Measurements from ENCODE around the gene PTPRG. TPM values are rescaled to one million over a fixed set of nuclear protein-coding genes. Genes with fewer than 3 reads are reported as not detected.

Gene PTPRG
- total RNA-seq, 2 experiments from 2014 or later, result 0.03 to 0.05 TPM

DNA sequence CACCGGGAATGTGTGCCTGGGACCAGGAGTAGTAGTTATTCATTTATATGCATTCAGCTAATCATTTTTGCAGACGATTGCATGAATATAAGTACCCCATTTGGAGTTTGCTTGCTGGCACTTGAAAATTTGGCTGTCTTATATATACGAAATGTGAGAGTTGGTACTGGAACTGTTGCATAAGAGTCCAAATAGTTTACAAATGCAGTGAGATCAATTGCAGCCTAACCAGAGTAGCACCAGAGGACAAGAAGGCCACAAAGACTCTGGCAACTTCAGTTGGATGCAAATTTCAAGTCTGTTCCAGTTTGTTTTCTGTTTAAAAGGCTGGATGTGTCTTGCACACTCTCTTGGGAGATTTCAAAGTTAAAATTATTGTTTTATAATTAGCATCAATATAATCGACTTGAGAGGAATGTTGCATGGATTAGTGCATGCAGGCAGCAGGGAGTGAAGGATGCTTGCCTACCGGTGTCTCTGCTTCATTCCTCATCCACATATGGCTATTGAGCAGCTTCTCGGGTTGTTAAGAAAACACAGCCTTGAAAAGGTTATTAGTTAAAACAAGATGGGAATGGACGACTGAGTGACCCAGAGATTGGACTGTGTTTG lies 213.0 kb downstream of the PTPRG start:
- no peak for DNase-seq
- H3K4me1 ChIP-seq (ENCODE audit: insufficient read depth, low read length), result no peaks in the 10 kb centered on the region
- CTCF ChIA-PET, result no interaction called here
- H3K27me3 Mint-ChIP-seq, result peaks cover 4% of the 10 kb centered on the region
- no peak overlapping the region for H3K4me3 ChIP-seq (ENCODE audit: low read length)
- H3K4me3 Mint-ChIP-seq, result no peak overlapping the region
- no peaks in the 10 kb centered on the region for H3K4me1 Mint-ChIP-seq (ENCODE audit: low read depth)
- H3K36me3 ChIP-seq (ENCODE audit: insufficient read depth, low read length), result no peaks in the 10 kb centered on the region
- POLR2A ChIA-PET, result no interaction called here
- no peaks in the 10 kb centered on the region for H3K27me3 ChIP-seq (ENCODE audit: control insufficient read depth in 1 of 2, insufficient read depth in 2 of 2, low read length in 2 of 2)
- H3K36me3 Mint-ChIP-seq (ENCODE audit: low read depth), result no peaks in the 10 kb centered on the region
- no peaks in the 10 kb centered on the region for H3K9me3 Mint-ChIP-seq
- TF ChIP-seq, protein P1, sequence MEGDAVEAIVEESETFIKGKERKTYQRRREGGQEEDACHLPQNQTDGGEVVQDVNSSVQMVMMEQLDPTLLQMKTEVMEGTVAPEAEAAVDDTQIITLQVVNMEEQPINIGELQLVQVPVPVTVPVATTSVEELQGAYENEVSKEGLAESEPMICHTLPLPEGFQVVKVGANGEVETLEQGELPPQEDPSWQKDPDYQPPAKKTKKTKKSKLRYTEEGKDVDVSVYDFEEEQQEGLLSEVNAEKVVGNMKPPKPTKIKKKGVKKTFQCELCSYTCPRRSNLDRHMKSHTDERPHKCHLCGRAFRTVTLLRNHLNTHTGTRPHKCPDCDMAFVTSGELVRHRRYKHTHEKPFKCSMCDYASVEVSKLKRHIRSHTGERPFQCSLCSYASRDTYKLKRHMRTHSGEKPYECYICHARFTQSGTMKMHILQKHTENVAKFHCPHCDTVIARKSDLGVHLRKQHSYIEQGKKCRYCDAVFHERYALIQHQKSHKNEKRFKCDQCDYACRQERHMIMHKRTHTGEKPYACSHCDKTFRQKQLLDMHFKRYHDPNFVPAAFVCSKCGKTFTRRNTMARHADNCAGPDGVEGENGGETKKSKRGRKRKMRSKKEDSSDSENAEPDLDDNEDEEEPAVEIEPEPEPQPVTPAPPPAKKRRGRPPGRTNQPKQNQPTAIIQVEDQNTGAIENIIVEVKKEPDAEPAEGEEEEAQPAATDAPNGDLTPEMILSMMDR (IDR thresholded peaks at IDR 0.05), result no peak
- ATAC-seq (ENCODE audit: poor library complexity), result no peak
- no peak overlapping the region for H3K27ac ChIP-seq (ENCODE audit: low read depth in 1 of 2, low read length in 2 of 2)
- intact Hi-C loops (cut with DNase I, micrococcal nuclease), result no loop called here
- H3K9me3 ChIP-seq (ENCODE audit: control insufficient read depth in 1 of 2, insufficient read depth in 1 of 2, low read length in 2 of 2), result no peaks in the 10 kb centered on the region
- no peak overlapping the region for H3K27ac Mint-ChIP-seq

DNA sequence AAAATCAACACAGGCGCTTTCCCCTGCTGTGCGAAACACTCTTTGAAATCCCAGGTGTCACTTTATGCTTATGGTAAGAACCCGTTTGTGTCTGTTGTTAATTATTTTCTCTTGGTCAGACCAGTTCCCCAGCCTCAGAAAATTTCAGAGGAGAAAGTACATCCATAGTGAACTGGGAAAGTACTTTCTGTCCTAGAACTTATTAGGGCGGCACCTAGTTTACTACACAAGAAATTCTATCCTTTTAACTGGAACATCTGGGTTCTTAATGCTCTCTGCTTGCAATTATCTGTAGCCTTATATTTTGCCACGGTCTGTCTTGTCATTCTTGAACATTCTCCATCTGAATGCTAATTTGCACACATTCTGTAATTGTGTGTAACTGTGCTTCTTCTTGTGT lies 215.0 kb downstream of the PTPRG start:
- no peak for DNase-seq
- POLR2A ChIA-PET, result no interaction called here
- TF ChIP-seq, protein P1 (IDR thresholded peaks at IDR 0.05), result no peak
- Mint-ChIP-seq H3K27me3 (peaks cover 4% of the 10 kb centered on the region), H3K27ac (no peak overlapping the region), H3K4me1 (ENCODE audit: low read depth) (no peaks in the 10 kb centered on the region), H3K9me3 (no peaks in the 10 kb centered on the region), H3K4me3 (no peak overlapping the region), H3K36me3 (ENCODE audit: low read depth) (no peaks in the 10 kb centered on the region)
- Histone ChIP-seq H3K27ac (ENCODE audit: low read depth in 1 of 2, low read length in 2 of 2) (no peak overlapping the region), H3K4me3 (ENCODE audit: low read length) (no peak overlapping the region), H3K27me3 (ENCODE audit: control insufficient read depth in 1 of 2, insufficient read depth in 2 of 2, low read length in 2 of 2) (no peaks in the 10 kb centered on the region), H3K36me3 (ENCODE audit: insufficient read depth, low read length) (no peaks in the 10 kb centered on the region), H3K9me3 (ENCODE audit: control insufficient read depth in 1 of 2, insufficient read depth in 1 of 2, low read length in 2 of 2) (no peaks in the 10 kb centered on the region), H3K4me1 (ENCODE audit: insufficient read depth, low read length) (no peaks in the 10 kb centered on the region)
- no peak for ATAC-seq (ENCODE audit: poor library complexity)
- intact Hi-C loops (cut with DNase I, micrococcal nuclease), result no loop called here
- CTCF ChIA-PET, result no interaction called here

DNA sequence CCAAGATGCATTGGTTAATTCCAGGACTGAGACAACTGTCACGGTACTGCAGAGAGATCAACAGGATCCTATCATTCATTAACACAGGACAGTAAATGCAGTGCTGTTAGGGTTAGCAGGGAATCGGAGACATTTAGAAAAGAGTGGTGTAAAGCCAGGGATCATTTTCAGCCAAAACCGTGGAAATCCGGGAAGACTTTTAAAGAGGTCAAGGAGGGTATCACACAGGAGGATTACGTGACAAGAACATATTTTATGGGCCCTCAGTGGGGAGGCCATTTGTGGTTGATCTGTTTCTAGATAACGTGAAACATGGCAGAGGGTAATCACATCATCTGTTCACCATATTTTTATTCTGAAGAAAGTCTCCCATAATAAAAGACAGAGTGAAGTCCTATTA lies 216.1 kb downstream of the PTPRG start:
- CTCF ChIA-PET, result no interaction called here
- ATAC-seq (ENCODE audit: poor library complexity), result no peak
- POLR2A ChIA-PET, result no interaction called here
- Mint-ChIP-seq H3K27ac (no peak overlapping the region), H3K4me1 (ENCODE audit: low read depth) (no peaks in the 10 kb centered on the region), H3K9me3 (no peaks in the 10 kb centered on the region), H3K27me3 (peaks cover 4% of the 10 kb centered on the region), H3K4me3 (no peak overlapping the region), H3K36me3 (ENCODE audit: low read depth) (no peaks in the 10 kb centered on the region)
- Histone ChIP-seq H3K27me3 (ENCODE audit: control insufficient read depth in 1 of 2, insufficient read depth in 2 of 2, low read length in 2 of 2) (no peaks in the 10 kb centered on the region), H3K36me3 (ENCODE audit: insufficient read depth, low read length) (no peaks in the 10 kb centered on the region), H3K27ac (ENCODE audit: low read depth in 1 of 2, low read length in 2 of 2) (no peak overlapping the region), H3K4me1 (ENCODE audit: insufficient read depth, low read length) (no peaks in the 10 kb centered on the region), H3K4me3 (ENCODE audit: low read length) (no peak overlapping the region), H3K9me3 (ENCODE audit: control insufficient read depth in 1 of 2, insufficient read depth in 1 of 2, low read length in 2 of 2) (no peaks in the 10 kb centered on the region)
- TF ChIP-seq, protein P1 (IDR thresholded peaks at IDR 0.05), result no peak
- intact Hi-C loops (cut with DNase I, micrococcal nuclease), result no loop called here
- no peak for DNase-seq

Data from CD4-positive, alpha-beta T cell (primary cell).